Heart left ventricle (tissue), 16 donors: ENCODE results near the gene ATP2B2. TPM values are rescaled to one million over a fixed set of nuclear protein-coding genes. Genes with fewer than 3 reads are reported as not detected.
A peak's percentile ranks its signal among the peaks of the same experiment; 100 is the strongest.

Source experiments
- ATAC-seq, 4 donors: fragments of 200-7000 bp; cut with Tn5 transposase; one replicate each; pipeline ENCODE4 v1.9.1; 2020 to 2022; ENCODE audit warnings: moderate library complexity in 4 of 4, mild to moderate bottlenecking in 3 of 4, moderate number of reproducible peaks in 1 of 4
- DNase-seq, 5 donors: peaks; one replicate each; pipeline ENCODE4 v3.0.0-alpha.2; 2020
- H3K27ac ChIP-seq, 12 donors: fragments of 200-600 bp; sonication (generic) in 4 of 12; one replicate each; pipeline versions ENCODE4 v1.5.0 to v1.8.0; 2016 to 2022; ENCODE audit warnings: mild to moderate bottlenecking in 2 of 12
- H3K27me3 ChIP-seq, 9 donors: fragments of 200-600 bp; sonication (generic) in 2 of 9; one replicate each; pipeline versions ENCODE4 v1.5.1 to v1.8.0; 2016 to 2022; ENCODE audit warnings: mild to moderate bottlenecking in 3 of 9
- H3K36me3 ChIP-seq, 9 donors: fragments of 200-600 bp; sonication (generic) in 2 of 9; one replicate each; pipeline versions ENCODE4 v1.5.0 to v1.8.0; 2018 to 2022; ENCODE audit warnings: mild to moderate bottlenecking in 2 of 9
- H3K4me1 ChIP-seq, 12 donors: fragments of 200-600 bp; sonication (generic) in 4 of 12; one replicate each; pipeline versions ENCODE4 v1.5.0 to v1.8.0; 2016 to 2022; ENCODE audit warnings: mild to moderate bottlenecking in 3 of 12
- H3K4me3 ChIP-seq, 12 donors: fragments of 200-600 bp; sonication (generic) in 4 of 12; one replicate each; pipeline versions ENCODE4 v1.5.0 to v1.8.0; 2017 to 2022; ENCODE audit warnings: mild to moderate bottlenecking in 9 of 12, moderate library complexity in 4 of 12
- H3K9me3 ChIP-seq, 12 donors: fragments of 200-600 bp; sonication (generic) in 4 of 12; one replicate each; pipeline versions ENCODE4 v1.5.0 to v1.8.0; 2016 to 2022; ENCODE audit warnings: mild to moderate bottlenecking in 1 of 12
- CTCF ChIP-seq, 12 donors: fragments of 200-600 bp; sonication (generic) in 4 of 12; IDR thresholded peaks; one replicate each; pipeline versions ENCODE4 v1.5.0 to v1.8.0; 2018 to 2022; ENCODE audit warnings: antibody characterized with exemption in 12 of 12, mild to moderate bottlenecking in 5 of 12
- POLR2A ChIP-seq, 2 donors: fragments of 450-650 bp; IDR thresholded peaks; one replicate each; pipeline ENCODE4 v1.6.1; 2017; ENCODE audit warnings: antibody characterized with exemption in 2 of 2, mild to moderate bottlenecking in 2 of 2, moderate library complexity in 2 of 2
- WGBS, 4 donors: extraction: QIAGEN DNeasy Blood & Tissue Kit in 2 of 4; methylation state at CpG; one replicate each; pipeline versions ENCODE4 v1.1.5 to v1.1.7; 2013 to 2018; 5-methylcytosine and 5-hydroxymethylcytosine counted together
- intact Hi-C, 10 donors: fragments of 100-400 bp; cut with DNase I; formaldehyde crosslinking; loops; one replicate each; pipeline versions ENCODE4 v1.11.1 to v1.14.2; 2022
- polyA plus RNA-seq, 2 donors: library from polyadenylated mRNA; stranded (reverse); fragments of 200-250 nt; gene quantifications; one replicate each; pipeline ENCODE4 v1.2.3, GENCODE V29; 2013
- total RNA-seq, 9 donors: library from RNA; depleted of rRNA in 2 of 9; stranded (reverse); fragments of >200 nt in 2 of 9; fragmentation: NEBNext Ultra II Directional in 3 of 9; extraction: Animal tissue kit (Norgen Biotek cat#: 25700) in 3 of 9; gene quantifications; one replicate each; pipeline versions ENCODE4 v1.1.0 to v1.2.4, GENCODE V29; 2016 to 2023
- donor health status: ischemic (EF 13 %, LVEDD 7.1; RV severe dilation, severe dysfunction).
- donor health status: healthy with polysubstance abuse.
- donor health status: DM: no; HTN: yes; CAD: no.
- donor health status: DM: no; HTN: no; CAD: no.
- donor health status: ischemic (EF 25% LVEDD 6.9; RV normal size, moderate dysfunction).
- donor health status: ischemic (EF 25% LVEDD 5.7; RV mildly dilated, moderate dysfunction).
- donor health status: healthy.
- donor health status: DM: yes; HTN: yes; CAD: no.
- donor health status: ischemic (EF 35%, LVEDD 5.7; RV mildly dilated, moderate dysfunction).
- donor health status: nonischemic (EF 11% LVEDD 7.7; RV severe dilation, severe dysfunction).
- donor health status: DM: yes; HTN: yes; CAD: no.
- donor health status: PGD.
- donor health status: ischemic (EF 29% LVEDD 5.4; RV normal size, mild dysfunction).
- donor health status: nonischemic (EF 23%, LVEDD 6.1; RV moderate dilation, normal function).

Gene ATP2B2
- total and polyA plus RNA-seq, 11 donors = 0.01 to 0.35 (median 0.12) TPM; not detected in 3

- DNase-seq (peak in 1 of 5 donors; percentile 8), ATAC-seq (no peak)
- H3K4me3 ChIP-seq = no peak overlapping the region
- H3K4me1 ChIP-seq = peaks cover 0 to 32% (median 8%) of the 10 kb centered on the region in 12 donors
- H3K9me3 ChIP-seq = no peaks in the 10 kb centered on the region
- peaks cover 0 to 4% (median 0%) of the 10 kb centered on the region in 9 donors for H3K27me3 ChIP-seq
- intact Hi-C loops = no loop called here
- 77 to 91% (median 88%) methylated on average over 3 to 8 of the region's 8 CpGs for WGBS, 4 donors
- no peak overlapping the region for H3K27ac ChIP-seq
- TF ChIP-seq CTCF (IDR thresholded peaks at IDR 0.05) = no peak
- TF ChIP-seq POLR2A (IDR thresholded peaks at IDR 0.05) = no peak
- no peaks in the 10 kb centered on the region for H3K36me3 ChIP-seq
Observed at GRCh38 chr3:10514407-10515069, 9.2 kb upstream of the ATP2B2 start.

- TF ChIP-seq POLR2A (IDR thresholded peaks at IDR 0.05) (no peak), CTCF (IDR thresholded peaks at IDR 0.05) (no peak)
- WGBS, 4 donors = 80 to 96% (median 92%) methylated on average over 7 to 8 of the region's 8 CpGs
- no peak for DNase-seq
Observed at GRCh38 chr3:10513306-10513705, 7.9 kb upstream of the ATP2B2 start.

GRCh38 chr3:10512687-10513086 is 7.3 kb upstream of the ATP2B2 start:
- Histone ChIP-seq H3K4me1 (peaks cover 0 to 18% (median 6%) of the 10 kb centered on the region in 12 donors), H3K27ac (no peak overlapping the region), H3K36me3 (no peaks in the 10 kb centered on the region), H3K27me3 (peaks cover 0 to 8% (median 0%) of the 10 kb centered on the region in 9 donors), H3K9me3 (no peaks in the 10 kb centered on the region), H3K4me3 (no peak overlapping the region)
- 83 to 94% (median 89%) methylated on average over 6 of the region's 6 CpGs for WGBS, 4 donors
- ATAC-seq = no peak
- peak in 1 of 5 donors; percentile 10 for DNase-seq
- intact Hi-C loops = no loop called here
- TF ChIP-seq CTCF (IDR thresholded peaks at IDR 0.05) (no peak), POLR2A (IDR thresholded peaks at IDR 0.05) (no peak)

More at GRCh38 chr3:10513306-10513705, 7.9 kb upstream of the ATP2B2 start:
- no peaks in the 10 kb centered on the region for H3K9me3 ChIP-seq
- no peak overlapping the region for H3K4me3 ChIP-seq
- H3K27me3 ChIP-seq = peaks cover 0 to 8% (median 0%) of the 10 kb centered on the region in 9 donors
- no peak overlapping the region for H3K27ac ChIP-seq
- H3K4me1 ChIP-seq = peaks cover 0 to 24% (median 7%) of the 10 kb centered on the region in 12 donors
- no peaks in the 10 kb centered on the region for H3K36me3 ChIP-seq
- intact Hi-C loops = no loop called here
- ATAC-seq = no peak

GRCh38 chr3:10511809-10512494 is 6.6 kb upstream of the ATP2B2 start:
- TF ChIP-seq POLR2A (IDR thresholded peaks at IDR 0.05) = no peak
- TF ChIP-seq CTCF (IDR thresholded peaks at IDR 0.05) = no peak
- H3K27me3 ChIP-seq = peaks cover 0 to 9% (median 0%) of the 10 kb centered on the region in 9 donors
- peak in 1 of 5 donors; percentile 10 for DNase-seq
- H3K4me3 ChIP-seq = no peak overlapping the region
- intact Hi-C loops = no loop called here
- no peaks in the 10 kb centered on the region for H3K9me3 ChIP-seq
- 59 to 66% (median 63%) methylated on average over 6 to 7 of the region's 7 CpGs for WGBS, 4 donors
- no peaks in the 10 kb centered on the region for H3K36me3 ChIP-seq
- H3K27ac ChIP-seq = no peak overlapping the region
- no peak for ATAC-seq
- peaks cover 0 to 11% (median under 1%) of the 10 kb centered on the region in 12 donors for H3K4me1 ChIP-seq
